IMR-90 (cell line): ENCODE results near the gene AFG3L2. TPM values are rescaled to one million over a fixed set of nuclear protein-coding genes. Genes with fewer than 3 reads are reported as not detected.

Source experiments
- ATAC-seq: fragments of 200-7000 bp; cut with Tn5 transposase; 2 replicates; pipeline ENCODE4 v1.9.1; 2020; ENCODE audit warnings: low read depth, mild to moderate bottlenecking, moderate library complexity
- BruUV-seq: library from RNA; stranded (reverse); fragments of 400-500 nt; replicated peaks from 2 replicates; lab custom pipeline; 2021; lab: Mats Ljungman, UMichigan
- CTCF ChIA-PET: fragments of 300-600 bp; formaldehyde crosslinking; extraction: SDS; loops from one replicate; lab custom pipeline; 2021; ENCODE audit warnings: antibody characterized with exemption; lab: Yijun Ruan, JAX
- POLR2A ChIA-PET: fragments of 300-600 bp; sonication (Branson Sonifier 250); formaldehyde crosslinking; loops from one replicate; lab custom pipeline; 2022; ENCODE audit warnings: antibody characterized with exemption; ENCODE audit not compliant: unreplicated experiment; lab: Charles Lee
- DNase-seq: peaks from one replicate; pipeline ENCODE4 v3.0.0; 2013
- H2AFZ ChIP-seq: replicated peaks from 2 replicates; pipeline ENCODE3; 2013; ENCODE audit warnings: low read length, mild to moderate bottlenecking; ENCODE audit not compliant: poor library complexity
- H2AK5ac ChIP-seq: 2 replicates; pipeline ENCODE4 v1.6.1; 2013; ENCODE audit warnings: low read depth, low read length, inconsistent platforms
- H2AK9ac ChIP-seq: replicated peaks from 2 replicates; pipeline ENCODE3; 2013; ENCODE audit warnings: mild to moderate bottlenecking, low read depth, low read length, moderate library complexity; ENCODE audit not compliant: poor library complexity
- H2BK120ac ChIP-seq: 2 replicates; pipeline ENCODE4 v1.6.1; 2013; ENCODE audit warnings: low read depth, low read length, inconsistent platforms
- H2BK15ac ChIP-seq: 3 replicates; pipeline ENCODE4 v1.6.1; 2013; ENCODE audit warnings: low read depth, low read length, inconsistent platforms
- H2BK20ac ChIP-seq: 2 replicates; pipeline ENCODE4 v1.6.1; 2013; ENCODE audit warnings: low read depth, mild to moderate bottlenecking, inconsistent platforms, low read length, moderate library complexity
- H2BK5ac ChIP-seq: 2 replicates; pipeline ENCODE4 v1.6.1; 2013; ENCODE audit warnings: mild to moderate bottlenecking, low read depth, low read length, inconsistent platforms; ENCODE audit not compliant: poor library complexity, severe bottlenecking
- H3K14ac ChIP-seq: replicated peaks from 2 replicates; pipeline ENCODE4 v1.6.1; 2013; ENCODE audit warnings: low read depth, low read length, inconsistent platforms
- H3K18ac ChIP-seq: 2 replicates; pipeline ENCODE4 v1.6.1; 2013; ENCODE audit warnings: low read depth, low read length, control low read depth
- H3K23ac ChIP-seq: 2 replicates; pipeline ENCODE4 v1.6.1; 2013; ENCODE audit warnings: low read depth, low read length, inconsistent platforms
- H3K27ac ChIP-seq: 2 replicates; pipeline ENCODE4 v1.5.1; 2013; ENCODE audit warnings: mild to moderate bottlenecking, control low read depth, low read length; ENCODE audit not compliant: insufficient read depth
- H3K27me3 ChIP-seq: 2 replicates; pipeline ENCODE4 v1.6.1; 2013; ENCODE audit warnings: low read length; ENCODE audit not compliant: control insufficient read depth, insufficient read depth
- H3K36me3 ChIP-seq: 2 replicates; pipeline ENCODE4 v1.6.1; 2013; ENCODE audit warnings: low read length, mixed read lengths; ENCODE audit not compliant: control insufficient read depth, insufficient read depth
- H3K4ac ChIP-seq: 2 replicates; pipeline ENCODE4 v1.6.1; 2013; ENCODE audit warnings: low read depth, low read length, inconsistent platforms
- H3K4me1 ChIP-seq: 2 replicates; pipeline ENCODE4 v1.6.1; 2013; ENCODE audit warnings: low read length, mixed read lengths; ENCODE audit not compliant: control insufficient read depth, insufficient read depth
- H3K4me2 ChIP-seq: 2 replicates; pipeline ENCODE4 v1.6.1; 2013; ENCODE audit warnings: low read depth, mild to moderate bottlenecking, control low read depth, low read length, moderate library complexity
- H3K4me3 ChIP-seq: 2 replicates; pipeline ENCODE4 v1.5.1; 2013; ENCODE audit warnings: low read depth, mild to moderate bottlenecking, control low read depth, low read length, moderate library complexity; ENCODE audit not compliant: insufficient read depth
- H3K56ac ChIP-seq: 2 replicates; pipeline ENCODE4 v1.6.1; 2013; ENCODE audit warnings: low read length, inconsistent platforms; ENCODE audit not compliant: insufficient read depth; ENCODE audit errors: extremely low read depth
- H3K79me1 ChIP-seq, 2 experiments: 2 replicates each; pipeline ENCODE4 v1.6.1; 2013; ENCODE audit warnings: low read length in 2 of 2, inconsistent platforms in 1 of 2, low read depth in 1 of 2
- H3K9ac ChIP-seq: 2 replicates; pipeline ENCODE4 v1.6.1; 2013; ENCODE audit warnings: low read depth, low read length, control low read depth
- H3K9me1 ChIP-seq: 2 replicates; pipeline ENCODE4 v1.6.1; 2013; ENCODE audit warnings: low read length, inconsistent platforms; ENCODE audit not compliant: insufficient read depth
- H3K9me3 ChIP-seq: 2 replicates; pipeline ENCODE4 v1.6.1; 2013; ENCODE audit warnings: low read length; ENCODE audit not compliant: control insufficient read depth, insufficient read depth
- H4K20me1 ChIP-seq: 2 replicates; pipeline ENCODE4 v1.6.1; 2013; ENCODE audit warnings: low read length, inconsistent platforms; ENCODE audit not compliant: insufficient read depth
- H4K5ac ChIP-seq: 2 replicates; pipeline ENCODE4 v1.6.1; 2013; ENCODE audit warnings: mild to moderate bottlenecking, low read depth, low read length, control low read depth
- H4K8ac ChIP-seq, 2 experiments: 2 replicates each; pipeline ENCODE4 v1.6.1; 2013; ENCODE audit warnings: low read depth in 2 of 2, low read length in 2 of 2, control low read depth in 1 of 2, inconsistent platforms in 1 of 2
- H4K91ac ChIP-seq: 2 replicates; pipeline ENCODE4 v1.6.1; 2013; ENCODE audit warnings: low read depth, low read length, inconsistent platforms; ENCODE audit not compliant: insufficient read depth
- BHLHE40 ChIP-seq: fragments of 150-350 bp; IDR thresholded peaks from 2 replicates; pipeline ENCODE4 v1.6.1; 2016; ENCODE audit warnings: mild to moderate bottlenecking, low read depth, low read length
- CEBPB ChIP-seq: IDR thresholded peaks from 2 replicates; pipeline ENCODE4 v1.6.1; 2012; ENCODE audit warnings: low read depth, low read length, improper control_type of control experiment
- CHD1 ChIP-seq: IDR thresholded peaks from 2 replicates; pipeline ENCODE4 v1.6.1; 2012; ENCODE audit warnings: low read depth, low read length, improper control_type of control experiment
- MAFK ChIP-seq: IDR thresholded peaks from 2 replicates; pipeline ENCODE4 v1.6.1; 2012; ENCODE audit warnings: low read depth, low read length, improper control_type of control experiment
- MAZ ChIP-seq: IDR thresholded peaks from 2 replicates; pipeline ENCODE4 v1.6.1; 2012; ENCODE audit warnings: low read depth, mild to moderate bottlenecking, low read length, improper control_type of control experiment, moderate library complexity, borderline replicate concordance
- MXI1 ChIP-seq: IDR thresholded peaks from 2 replicates; pipeline ENCODE4 v1.6.1; 2012; ENCODE audit warnings: low read depth, mild to moderate bottlenecking, low read length, moderate library complexity, borderline replicate concordance
- NFE2L2 ChIP-seq: fragments of 150-350 bp; IDR thresholded peaks from 2 replicates; pipeline ENCODE4 v1.6.1; 2016; ENCODE audit warnings: low read depth, mild to moderate bottlenecking, low read length
- POLR2A ChIP-seq: IDR thresholded peaks from 2 replicates; pipeline ENCODE4 v1.6.1; 2012; ENCODE audit warnings: mild to moderate bottlenecking, low read depth, low read length
- RAD21 ChIP-seq: IDR thresholded peaks from 2 replicates; pipeline ENCODE4 v1.6.1; 2012; ENCODE audit warnings: low read length, improper control_type of control experiment
- RCOR1 ChIP-seq: IDR thresholded peaks from 2 replicates; pipeline ENCODE4 v1.6.1; 2012; ENCODE audit warnings: mild to moderate bottlenecking, low read length, improper control_type of control experiment; ENCODE audit not compliant: insufficient replicate concordance
- RFX5 ChIP-seq: IDR thresholded peaks from 2 replicates; pipeline ENCODE4 v1.8.0; 2012; ENCODE audit warnings: low read depth, mild to moderate bottlenecking, low read length, moderate library complexity
- USF2 ChIP-seq: fragments of 150-350 bp; IDR thresholded peaks from 2 replicates; pipeline ENCODE4 v1.6.1; 2017; ENCODE audit warnings: mild to moderate bottlenecking, antibody characterized with exemption, low read length, low read depth
- WGBS, 2 experiments: methylation state at CpG; one replicate each; pipeline versions ENCODE4 v1.1.5 to v1.1.7; 2013; ENCODE audit warnings: missing lambda C conversion rate in 2 of 2; ENCODE audit not compliant: insufficient read length in 1 of 2; ENCODE audit errors: extremely low coverage in 2 of 2; 5-methylcytosine and 5-hydroxymethylcytosine counted together
- dilution Hi-C: fragments of 300-500 bp; cut with HindIII; formaldehyde crosslinking; loops from one replicate; pipeline ENCODE4 v1.14.3; 2018; ENCODE audit warnings: low sequenced_read_pairs; ENCODE audit not compliant: unreplicated experiment
- in situ Hi-C: fragments of 300-500 bp; cut with MboI; formaldehyde crosslinking; loops from 3 replicates; pipeline ENCODE4 v1.14.3; 2019; ENCODE audit warnings: low sequenced_read_pairs, inconsistent platforms, mixed read lengths
- intact Hi-C: fragments of 100-400 bp; cut with micrococcal nuclease; formaldehyde crosslinking; loops from 2 replicates; pipeline ENCODE4 v1.10.0; 2022
- polyA plus RNA-seq, 3 experiments: library from polyadenylated mRNA; depleted of rRNA; stranded (reverse); fragments of >200 nt; gene quantifications; 2 replicates each; pipeline ENCODE4 v1.2.3, GENCODE V29; 2012; ENCODE audit warnings: low replicate concordance in 1 of 3
- total RNA-seq: library from RNA; depleted of rRNA; stranded (reverse); fragments of >200 nt; gene quantifications from 2 replicates; pipeline ENCODE4 v1.2.3, GENCODE V29; 2012
- TF ChIP-seq, protein P1 (sequence below): conservative IDR thresholded peaks from 2 replicates; pipeline ENCODE4 v1.5.1; 2012; ENCODE audit warnings: mild to moderate bottlenecking, low read depth, low read length, improper control_type of control experiment

AFG3L2 gene
- total and polyA plus RNA-seq, 2 of the 4 experiments (the other 2 are of a cell fraction): 26.9 to 37.6 TPM

DNA sequence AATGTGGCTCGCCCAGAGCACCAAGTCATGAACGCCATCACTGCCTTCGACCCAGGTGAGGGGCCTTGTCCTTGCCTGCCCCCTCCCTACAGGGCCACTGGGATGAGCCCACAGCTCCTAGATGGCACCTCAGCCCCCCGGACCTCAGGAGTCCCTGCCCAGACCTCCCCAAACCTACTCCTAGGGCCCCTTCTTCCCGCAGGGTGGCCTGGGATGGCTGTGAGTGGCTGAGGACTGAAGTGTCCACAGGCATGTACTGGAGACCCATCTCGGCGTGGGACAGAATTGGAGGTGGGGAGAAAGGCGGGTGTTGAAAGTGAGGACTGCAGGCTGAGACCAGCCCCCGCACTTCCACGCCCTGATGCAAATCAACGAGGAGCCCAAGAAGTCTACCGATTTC lies 71.8 kb downstream of the AFG3L2 start:
- Histone ChIP-seq H3K27ac (no peak overlapping the region), H3K18ac (no peak overlapping the region), H3K36me3 (peaks cover 7% of the 10 kb centered on the region), H3K79me1 (peaks cover 14 to 41% of the 10 kb centered on the region in 2 experiments; a peak in 3 of 4 replicates), H2AK5ac (no peak overlapping the region), H3K4me3 (no peak overlapping the region), H4K20me1 (peaks cover 17% of the 10 kb centered on the region), H3K14ac (peak overlapping the region; percentile 66; the same call in 1 of the 2 replicates), H2BK120ac (no peak overlapping the region), H4K5ac (no peak overlapping the region), H3K4me1 (peaks cover 12% of the 10 kb centered on the region), H3K9ac (no peak overlapping the region), H3K9me1 (peaks cover 13% of the 10 kb centered on the region; the same call in 1 of the 2 replicates), H3K27me3 (no peaks in the 10 kb centered on the region), H4K8ac (no peak overlapping the region), H3K4ac (peak overlapping the region; percentile 57), H3K56ac (no peak overlapping the region), H4K91ac (no peak overlapping the region), H3K4me2 (no peak overlapping the region), H2BK5ac (no peak overlapping the region), H2AK9ac (no peak overlapping the region), H3K23ac (peak overlapping the region; percentile 82; the same call in 1 of the 2 replicates), H3K9me3 (no peaks in the 10 kb centered on the region), H2BK15ac (no peak overlapping the region), H2BK20ac (no peak overlapping the region), H2AFZ (peak overlapping the region; percentile 51)
- intact Hi-C loops (no loop called here), dilution Hi-C loops (no loop called here), in situ Hi-C loops (loop anchor here (5.0 kb wide), 1 partner anchor 33 kb away; no protein-coding TSS in a partner anchor)
- ChIA-PET CTCF (no interaction called here), POLR2A (no interaction called here)
- ATAC-seq: no peak
- DNase-seq: no peak
- no TSS peak for BruUV-seq
- WGBS, 2 experiments: no CpG with 5 or more reads among the region's 12 CpGs
- TF ChIP-seq NFE2L2: no peak
- no peak for TF ChIP-seq RAD21
- TF ChIP-seq MAZ: no peak
- no peak for TF ChIP-seq USF2
- no peak for TF ChIP-seq BHLHE40
- TF ChIP-seq RFX5: no peak
- TF ChIP-seq CEBPB: no peak
- TF ChIP-seq CHD1: no peak
- TF ChIP-seq POLR2A: no peak
- TF ChIP-seq MAFK: no peak
- TF ChIP-seq, protein P1, sequence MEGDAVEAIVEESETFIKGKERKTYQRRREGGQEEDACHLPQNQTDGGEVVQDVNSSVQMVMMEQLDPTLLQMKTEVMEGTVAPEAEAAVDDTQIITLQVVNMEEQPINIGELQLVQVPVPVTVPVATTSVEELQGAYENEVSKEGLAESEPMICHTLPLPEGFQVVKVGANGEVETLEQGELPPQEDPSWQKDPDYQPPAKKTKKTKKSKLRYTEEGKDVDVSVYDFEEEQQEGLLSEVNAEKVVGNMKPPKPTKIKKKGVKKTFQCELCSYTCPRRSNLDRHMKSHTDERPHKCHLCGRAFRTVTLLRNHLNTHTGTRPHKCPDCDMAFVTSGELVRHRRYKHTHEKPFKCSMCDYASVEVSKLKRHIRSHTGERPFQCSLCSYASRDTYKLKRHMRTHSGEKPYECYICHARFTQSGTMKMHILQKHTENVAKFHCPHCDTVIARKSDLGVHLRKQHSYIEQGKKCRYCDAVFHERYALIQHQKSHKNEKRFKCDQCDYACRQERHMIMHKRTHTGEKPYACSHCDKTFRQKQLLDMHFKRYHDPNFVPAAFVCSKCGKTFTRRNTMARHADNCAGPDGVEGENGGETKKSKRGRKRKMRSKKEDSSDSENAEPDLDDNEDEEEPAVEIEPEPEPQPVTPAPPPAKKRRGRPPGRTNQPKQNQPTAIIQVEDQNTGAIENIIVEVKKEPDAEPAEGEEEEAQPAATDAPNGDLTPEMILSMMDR: no peak
- no peak for TF ChIP-seq MXI1
- no peak for TF ChIP-seq RCOR1
